BJ (cell line): ENCODE results near the gene MAP4K1. TPM values are rescaled to one million over a fixed set of nuclear protein-coding genes. Genes with fewer than 3 reads are reported as not detected.

Source experiments
- CTCF ChIA-PET: fragments of 350-600 bp; formaldehyde crosslinking; extraction: SDS; loops from one replicate; lab custom pipeline; 2021; ENCODE audit warnings: antibody characterized with exemption, inconsistent platforms; lab: Yijun Ruan, JAX
- POLR2A ChIA-PET: fragments of 300-600 bp; sonication (Branson Sonifier 250); formaldehyde crosslinking; extraction: SDS; loops from one replicate; lab custom pipeline; 2021; ENCODE audit warnings: antibody characterized with exemption; lab: Charles Lee
- DNase-seq: peaks from one replicate; pipeline ENCODE4 v3.0.0-alpha.2; 2011; ENCODE audit warnings: low read depth
- H3K27me3 ChIP-seq: 2 replicates; pipeline ENCODE4 v1.6.0; 2011; ENCODE audit warnings: low read length; ENCODE audit not compliant: control insufficient read depth, insufficient read depth
- H3K36me3 ChIP-seq: 2 replicates; pipeline ENCODE4 v1.5.1; 2011; ENCODE audit warnings: low read length; ENCODE audit not compliant: control insufficient read depth, insufficient read depth
- H3K4me3 ChIP-seq: 2 replicates; pipeline ENCODE4 v1.5.1; 2011; ENCODE audit warnings: low read depth, mild to moderate bottlenecking, control low read depth, low read length
- polyA plus RNA-seq: library from polyadenylated mRNA; depleted of rRNA; stranded (reverse); fragments of >200 nt; gene quantifications from 2 replicates; pipeline ENCODE4 v1.2.3, GENCODE V29; 2011
- TF ChIP-seq, protein P1 (sequence below): IDR thresholded peaks from 2 replicates; pipeline ENCODE4 v1.5.1; 2011; ENCODE audit warnings: low read depth, mild to moderate bottlenecking, control low read depth, inconsistent platforms, low read length, moderate library complexity; ENCODE audit not compliant: insufficient read depth

MAP4K1 gene
- polyA plus RNA-seq, 1 experiment: 0.25 TPM

DNA sequence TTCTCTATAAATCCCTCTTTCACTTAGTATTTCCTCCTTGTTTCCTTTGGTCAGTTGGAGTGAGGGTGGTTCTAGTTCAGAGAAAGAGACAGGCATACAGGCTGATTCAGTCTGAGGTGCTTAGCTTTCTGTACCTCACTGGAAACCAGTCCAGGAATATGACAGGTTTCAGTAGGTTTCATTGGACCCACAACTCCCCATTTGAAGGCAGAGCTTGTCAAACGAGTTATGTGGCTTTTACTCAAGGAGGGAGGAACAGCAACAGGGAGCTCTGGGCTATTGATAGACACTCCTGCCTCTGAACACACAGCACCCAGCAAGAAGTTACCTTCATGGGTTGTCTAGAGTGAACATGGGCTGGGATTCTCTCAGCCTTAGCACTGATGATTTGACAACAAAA is 44.2 kb upstream of the MAP4K1 start:
- TF ChIP-seq, protein P1, sequence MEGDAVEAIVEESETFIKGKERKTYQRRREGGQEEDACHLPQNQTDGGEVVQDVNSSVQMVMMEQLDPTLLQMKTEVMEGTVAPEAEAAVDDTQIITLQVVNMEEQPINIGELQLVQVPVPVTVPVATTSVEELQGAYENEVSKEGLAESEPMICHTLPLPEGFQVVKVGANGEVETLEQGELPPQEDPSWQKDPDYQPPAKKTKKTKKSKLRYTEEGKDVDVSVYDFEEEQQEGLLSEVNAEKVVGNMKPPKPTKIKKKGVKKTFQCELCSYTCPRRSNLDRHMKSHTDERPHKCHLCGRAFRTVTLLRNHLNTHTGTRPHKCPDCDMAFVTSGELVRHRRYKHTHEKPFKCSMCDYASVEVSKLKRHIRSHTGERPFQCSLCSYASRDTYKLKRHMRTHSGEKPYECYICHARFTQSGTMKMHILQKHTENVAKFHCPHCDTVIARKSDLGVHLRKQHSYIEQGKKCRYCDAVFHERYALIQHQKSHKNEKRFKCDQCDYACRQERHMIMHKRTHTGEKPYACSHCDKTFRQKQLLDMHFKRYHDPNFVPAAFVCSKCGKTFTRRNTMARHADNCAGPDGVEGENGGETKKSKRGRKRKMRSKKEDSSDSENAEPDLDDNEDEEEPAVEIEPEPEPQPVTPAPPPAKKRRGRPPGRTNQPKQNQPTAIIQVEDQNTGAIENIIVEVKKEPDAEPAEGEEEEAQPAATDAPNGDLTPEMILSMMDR: no peak
- ChIA-PET CTCF (interaction anchor here (1.0 kb wide), 1 partner anchor 24 kb away, joined by 3 read pairs; no protein-coding TSS in a partner anchor), POLR2A (no interaction called here)
- Histone ChIP-seq H3K27me3 (no peaks in the 10 kb centered on the region), H3K36me3 (no peaks in the 10 kb centered on the region), H3K4me3 (no peak overlapping the region)
- no peak for DNase-seq

DNA sequence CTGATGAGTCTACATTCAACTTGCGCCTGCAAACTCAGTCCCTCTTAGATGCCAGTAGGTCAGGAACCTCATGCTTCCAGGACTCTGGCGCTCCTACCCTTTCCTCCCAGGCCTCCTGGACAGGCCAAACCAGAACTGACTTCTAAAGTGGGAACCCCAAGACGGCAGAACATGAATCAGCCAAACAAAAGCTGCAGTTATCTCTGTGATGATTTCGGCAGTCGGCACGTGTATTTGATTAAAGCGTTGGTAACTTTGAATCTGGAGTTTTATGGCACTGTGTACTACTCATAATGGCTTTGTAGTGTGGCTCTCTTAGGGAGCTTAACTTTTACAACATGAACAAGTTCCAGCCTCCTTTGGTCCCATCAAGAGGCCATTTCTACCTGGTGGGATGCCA is 43.4 kb upstream of the MAP4K1 start:
- Histone ChIP-seq H3K4me3 (no peak overlapping the region), H3K36me3 (0 out of 2 replicates have a peak, but pooled peaks cover 2% of the 10 kb centered on the region), H3K27me3 (no peaks in the 10 kb centered on the region)
- ChIA-PET POLR2A (interaction anchor here (0.6 to 1.1 kb wide), 3 partner anchors 28 to 170 kb away, joined by 3 to 13 read pairs (median 3); partner anchors contain the start of gene ECH1), CTCF (interaction anchor here (0.8 kb wide), 1 partner anchor 27 kb away, joined by 4 read pairs; no protein-coding TSS in a partner anchor)
- DNase-seq: no peak
- TF ChIP-seq, protein P1: no peak

DNA sequence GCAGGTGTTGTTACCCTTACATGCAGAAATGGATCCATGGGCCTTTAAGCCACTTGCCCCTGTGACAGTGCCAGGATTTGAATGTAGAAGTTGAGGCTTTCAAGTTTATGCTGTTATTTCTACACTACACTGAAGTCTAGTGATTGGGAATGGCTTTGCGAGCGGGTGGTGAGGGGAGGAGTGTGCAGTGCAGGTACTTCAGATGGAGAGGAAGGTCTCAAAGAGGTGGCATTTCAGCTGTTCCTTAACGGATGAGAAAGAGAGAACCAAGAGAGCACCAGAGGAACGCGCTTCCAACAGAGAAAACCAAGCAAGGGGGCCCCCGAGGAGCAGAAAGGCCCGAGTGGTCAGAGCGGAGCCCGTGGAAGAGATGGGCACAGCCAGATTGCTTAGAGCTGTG is 43.0 kb upstream of the MAP4K1 start:
- ChIA-PET POLR2A (interaction anchor here (0.6 to 1.1 kb wide), 2 partner anchors 169 to 171 kb away, joined by 3 to 13 read pairs; partner anchors contain the start of gene ECH1), CTCF (interaction anchor here (0.6 kb wide), 2 partner anchors 11 to 26 kb away, joined by 3 to 7 read pairs; no protein-coding TSS in a partner anchor)
- DNase-seq: no peak
- Histone ChIP-seq H3K36me3 (peaks cover 2% of the 10 kb centered on the region; the same call in 1 of the 2 replicates), H3K4me3 (no peak overlapping the region), H3K27me3 (no peaks in the 10 kb centered on the region)
- TF ChIP-seq, protein P1: no peak

DNA sequence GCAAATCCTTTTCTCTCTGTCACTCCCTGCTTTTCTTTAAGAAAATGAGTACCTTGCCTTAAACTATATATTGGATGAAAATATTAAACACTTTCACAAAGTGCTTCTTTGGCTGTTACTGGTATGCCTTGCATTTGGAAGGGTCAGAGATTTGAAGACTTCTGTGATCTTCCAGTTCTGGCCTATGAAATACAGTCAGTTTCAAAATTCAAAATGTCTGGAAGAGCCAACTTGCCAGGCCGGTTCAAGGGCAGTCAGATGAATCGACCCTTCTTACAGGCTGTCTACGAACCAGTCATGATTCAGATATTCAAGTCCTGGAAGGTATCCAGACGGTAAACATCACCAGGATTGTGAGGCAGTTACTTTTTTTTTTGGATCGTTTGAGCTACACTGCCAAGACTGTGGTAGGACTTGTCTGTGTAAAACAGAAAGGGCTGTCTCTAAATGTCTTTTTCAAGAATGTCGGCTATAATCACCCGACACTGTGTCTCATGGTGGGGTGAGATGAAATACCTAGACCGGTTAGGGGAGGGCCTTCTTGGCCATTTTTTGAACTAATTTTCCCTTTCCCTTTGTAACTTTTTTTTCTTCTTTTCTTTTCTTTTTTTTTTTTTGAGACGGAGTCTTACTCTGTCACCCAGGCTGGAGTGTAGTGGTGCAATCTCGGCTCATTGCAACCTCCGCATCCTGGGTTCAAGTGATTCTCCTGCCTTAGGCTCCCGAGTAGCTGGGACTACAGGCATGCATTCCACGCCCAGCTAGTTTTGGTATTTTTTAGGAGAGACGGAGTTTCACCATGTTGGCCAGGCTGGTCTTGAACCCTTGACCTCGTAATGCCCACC is 40.9 kb upstream of the MAP4K1 start:
- H3K27me3 ChIP-seq: no peaks in the 10 kb centered on the region
- ChIA-PET POLR2A (interaction anchor here (0.5 to 1.3 kb wide), 5 partner anchors 10 to 189 kb away, joined by 3 to 11 read pairs (median 5); no protein-coding TSS in a partner anchor), CTCF (interaction anchor here (1.0 to 1.9 kb wide), 5 partner anchors 9 to 27 kb away, joined by 3 to 4 read pairs (median 3); no protein-coding TSS in a partner anchor)
- peaks cover 2% of the 10 kb centered on the region; the same call in 1 of the 2 replicates for H3K36me3 ChIP-seq
- peak; percentile 99 for DNase-seq
- TF ChIP-seq, protein P1: no peak
- H3K4me3 ChIP-seq: peak overlapping the region; percentile 3; the same call in 1 of the 2 replicates
